ENCODE data around the gene STOX2. TPM values are rescaled to one million over a fixed set of nuclear protein-coding genes. Genes with fewer than 3 reads are reported as not detected.

The STOX2 gene
- total RNA-seq, 4 donors from 2014 or later = 21.6 to 23.7 (median 22.8) TPM

- 31 to 48% methylated on average over 4 to 5 of the region's 5 CpGs for WGBS, 2 donors
- Histone ChIP-seq H3K9me3 (no peaks in the 10 kb centered on the region), H3K4me3 (no peak overlapping the region), H3K27ac (no peak overlapping the region), H3K36me3 (no peaks in the 10 kb centered on the region), H3K27me3 (no peaks in the 10 kb centered on the region), H3K4me1 (peaks cover 0 to 14% (median 0%) of the 10 kb centered on the region in 3 donors)
- intact Hi-C loops (cut with DNase I) = no loop called here
- no peak for TF ChIP-seq POLR2A (IDR thresholded peaks at IDR 0.05)
- TF ChIP-seq CTCF (IDR thresholded peaks at IDR 0.05) = no peak
- no peak for DNase-seq
These were observed 16.5 kb upstream of the STOX2 start for GRCh38 chr4:183888564-183888963.

GRCh38 chr4:183889190-183889589 lies 15.9 kb upstream of the STOX2 start:
- TF ChIP-seq POLR2A (IDR thresholded peaks at IDR 0.05) = no peak
- no peak for TF ChIP-seq CTCF (IDR thresholded peaks at IDR 0.05)
- 79 to 83% methylated on average over 4 to 5 of the region's 5 CpGs for WGBS, 2 donors
- H3K4me3 ChIP-seq = no peak overlapping the region
- no peaks in the 10 kb centered on the region for H3K27me3 ChIP-seq
- no peaks in the 10 kb centered on the region for H3K36me3 ChIP-seq
- H3K4me1 ChIP-seq = peaks cover 0 to 14% (median 0%) of the 10 kb centered on the region in 3 donors
- DNase-seq = no peak
- H3K27ac ChIP-seq = no peak overlapping the region
- intact Hi-C loops (cut with DNase I) = no loop called here
- no peaks in the 10 kb centered on the region for H3K9me3 ChIP-seq

- DNase-seq = no peak
- H3K4me3 ChIP-seq = no peak overlapping the region
- H3K27me3 ChIP-seq = no peaks in the 10 kb centered on the region
- WGBS, 2 donors = 83 to 84% methylated on average over 3 of the region's 3 CpGs
- intact Hi-C loops (cut with DNase I) = no loop called here
- no peaks in the 10 kb centered on the region for H3K36me3 ChIP-seq
- H3K9me3 ChIP-seq = no peaks in the 10 kb centered on the region
- H3K27ac ChIP-seq = no peak overlapping the region
- H3K4me1 ChIP-seq = no peaks in the 10 kb centered on the region
- TF ChIP-seq POLR2A (IDR thresholded peaks at IDR 0.05) = no peak
- TF ChIP-seq CTCF (IDR thresholded peaks at IDR 0.05) = no peak
These were observed 7.9 kb upstream of the STOX2 start for GRCh38 chr4:183897193-183897592.

GRCh38 chr4:183898456-183898855 lies 6.7 kb upstream of the STOX2 start:
- Histone ChIP-seq H3K4me1 (peaks cover 0 to 7% (median 0%) of the 10 kb centered on the region in 3 donors), H3K4me3 (no peak overlapping the region), H3K27me3 (no peaks in the 10 kb centered on the region), H3K9me3 (no peaks in the 10 kb centered on the region), H3K36me3 (no peaks in the 10 kb centered on the region), H3K27ac (no peak overlapping the region)
- WGBS, 2 donors = 87 to 91% methylated on average over 5 of the region's 5 CpGs
- intact Hi-C loops (cut with DNase I) = no loop called here
- no peak for DNase-seq
- no peak for TF ChIP-seq CTCF (IDR thresholded peaks at IDR 0.05)
- no peak for TF ChIP-seq POLR2A (IDR thresholded peaks at IDR 0.05)

GRCh38 chr4:183903021-183903760 lies 1.9 kb upstream of the STOX2 start:
- peaks cover 7 to 39% (median 12%) of the 10 kb centered on the region in 3 donors for H3K4me1 ChIP-seq
- H3K27ac ChIP-seq = no peak overlapping the region
- H3K9me3 ChIP-seq = no peaks in the 10 kb centered on the region
- 55 to 67% methylated on average over 6 of the region's 6 CpGs for WGBS, 2 donors
- H3K4me3 ChIP-seq = no peak overlapping the region
- H3K36me3 ChIP-seq = no peaks in the 10 kb centered on the region
- H3K27me3 ChIP-seq = peaks cover 0 to 26% (median 0%) of the 10 kb centered on the region in 4 donors
- DNase-seq = no peak
- intact Hi-C loops (cut with DNase I) = no loop called here
- TF ChIP-seq POLR2A (IDR thresholded peaks at IDR 0.05) (no peak), CTCF (IDR thresholded peaks at IDR 0.05) (no peak)

All from esophagus squamous epithelium (tissue), 5 donors.